MV-4-11 (cell line): Measurements from ENCODE around the gene CTSV.
"Not testable (repeated sequence)": the region's sequence is repeated elsewhere in the genome, so short reads cannot be mapped to it uniquely, and the experiment has no call there.

Experiments
- DNase-seq: peaks from one replicate; lab custom pipeline; 2025; lab: John Stamatoyannopoulos, UW

CTSV gene

GRCh38 chr9:97041898-97042297 lies 3.0 kb upstream of the CTSV start:
- peak; percentile 75 for DNase-seq

- DNase-seq: no peak
Observed at GRCh38 chr9:97039514-97039860, 545 bp upstream of the CTSV start.

DNA sequence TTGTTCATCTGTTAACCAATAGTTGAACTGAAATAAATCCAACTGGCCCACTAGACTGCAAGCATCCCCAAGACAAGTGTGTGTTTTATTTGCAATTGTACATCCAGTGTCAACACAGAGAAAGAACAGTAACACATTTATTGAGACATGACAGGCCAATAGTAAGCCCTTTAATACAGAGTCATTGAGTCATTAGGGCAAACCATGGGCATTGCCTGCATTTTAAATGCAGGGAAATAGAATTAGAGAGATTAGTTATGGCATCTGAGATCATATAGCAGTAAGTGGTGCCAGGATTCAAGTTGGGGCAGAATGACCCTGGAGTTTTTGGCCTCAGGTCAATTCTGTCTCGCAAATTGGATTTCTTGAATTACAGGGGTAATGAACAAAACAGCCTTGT lies 15.4 kb downstream of the CTSV start:
- DNase-seq: not testable (repeated sequence)

DNA sequence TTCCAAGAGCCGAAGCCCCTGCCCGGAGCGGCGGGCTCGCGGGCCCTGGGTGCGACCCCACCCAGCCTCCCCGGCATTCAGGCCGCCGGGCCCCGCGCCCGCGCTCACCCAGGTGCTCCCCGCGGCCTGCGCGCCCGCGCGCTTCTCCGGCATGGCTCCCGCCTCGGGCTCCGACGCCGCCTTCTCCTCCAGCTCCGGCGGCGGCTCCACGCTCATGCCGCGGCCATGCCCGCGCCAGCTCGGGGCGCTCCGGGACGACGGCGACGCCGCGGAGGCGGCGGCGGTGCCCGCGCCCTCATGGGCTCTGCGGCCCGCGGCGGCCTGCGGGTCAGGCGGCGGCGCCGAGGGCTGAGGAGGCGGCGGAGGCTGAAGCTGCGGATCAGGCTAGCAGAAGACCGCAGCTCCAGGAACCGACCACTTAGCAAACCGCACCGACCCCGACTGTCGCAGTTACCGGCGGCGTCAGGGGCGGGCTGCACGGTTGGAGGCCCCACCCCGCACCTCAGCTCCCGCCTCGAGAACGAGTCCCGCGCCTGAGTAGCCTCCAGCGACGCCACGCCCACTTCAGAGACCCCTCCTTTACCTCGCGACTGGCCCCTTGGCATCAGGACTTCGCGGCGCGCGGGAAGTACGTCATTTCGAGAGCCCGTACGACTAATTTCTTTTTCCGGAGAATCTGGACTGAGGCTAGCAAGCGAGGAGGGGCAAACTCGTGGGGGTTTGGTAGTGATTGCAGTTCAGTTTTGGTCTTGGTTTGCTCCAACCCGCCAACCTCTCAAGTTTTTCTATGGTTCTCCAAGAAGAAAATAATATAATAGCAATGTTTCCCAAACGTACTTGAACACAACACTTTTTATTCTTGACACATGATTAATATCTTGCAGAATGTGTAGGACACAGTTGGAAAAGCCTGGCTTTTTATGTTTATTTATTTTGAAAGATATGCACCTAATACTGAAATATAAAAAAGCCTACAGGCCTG lies 25.5 kb downstream of the CTSV start:
- peak; percentile 70 for DNase-seq

- peak; percentile 47 for DNase-seq
Observed at GRCh38 chr9:97012617-97013016, 26.3 kb downstream of the CTSV start.

DNA sequence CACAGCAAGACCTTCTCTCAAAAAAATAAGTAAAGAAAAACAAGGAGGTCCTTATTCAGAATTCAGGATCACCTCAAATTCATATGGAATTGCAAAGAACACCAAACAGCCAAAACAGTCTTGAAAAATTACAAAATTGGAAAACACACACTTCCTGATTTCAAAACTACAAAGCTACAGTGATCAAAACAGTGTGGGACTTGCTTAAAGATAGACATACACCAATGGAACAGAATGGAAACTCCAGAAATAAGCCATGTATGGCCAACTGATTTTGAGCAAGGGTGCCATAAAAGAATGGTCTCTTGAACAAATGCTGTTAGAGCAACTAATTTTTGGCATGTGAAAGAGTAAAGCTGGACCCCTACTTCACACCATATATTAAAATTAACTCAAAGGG lies 36.7 kb downstream of the CTSV start:
- not testable (repeated sequence) for DNase-seq

GRCh38 chr9:97001338-97001737 lies 37.6 kb downstream of the CTSV start:
- not testable (repeated sequence) for DNase-seq

DNA sequence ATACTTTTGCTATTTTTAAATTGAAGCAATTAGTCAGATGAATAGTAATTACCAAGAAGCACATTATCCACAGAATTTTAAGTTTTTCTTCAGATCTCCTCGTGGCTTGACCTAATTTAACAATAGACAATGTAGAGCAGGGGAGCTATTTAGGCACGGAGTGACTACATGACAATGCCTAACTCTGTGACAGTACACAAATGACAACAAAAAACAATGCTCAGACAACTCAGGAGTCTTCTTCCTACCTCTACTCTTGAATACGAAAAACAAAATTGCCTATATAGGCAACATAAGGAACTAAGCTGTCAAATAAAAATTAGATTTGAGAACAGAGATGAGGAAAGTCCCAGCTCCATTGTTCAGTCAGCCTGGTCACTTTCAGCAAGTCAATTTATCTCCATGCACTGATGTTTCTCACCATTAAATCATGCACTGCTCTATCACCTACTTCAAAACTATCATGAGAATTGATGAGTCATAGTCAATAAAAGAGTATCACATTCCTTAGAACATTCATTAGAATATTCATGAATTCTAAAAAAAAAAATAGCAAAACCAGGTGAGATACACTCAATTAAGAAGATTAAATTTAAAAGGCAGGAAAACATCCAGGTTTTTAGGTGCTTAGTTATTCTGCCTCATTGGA lies 38.7 kb downstream of the CTSV start:
- not testable (repeated sequence) for DNase-seq

DNA sequence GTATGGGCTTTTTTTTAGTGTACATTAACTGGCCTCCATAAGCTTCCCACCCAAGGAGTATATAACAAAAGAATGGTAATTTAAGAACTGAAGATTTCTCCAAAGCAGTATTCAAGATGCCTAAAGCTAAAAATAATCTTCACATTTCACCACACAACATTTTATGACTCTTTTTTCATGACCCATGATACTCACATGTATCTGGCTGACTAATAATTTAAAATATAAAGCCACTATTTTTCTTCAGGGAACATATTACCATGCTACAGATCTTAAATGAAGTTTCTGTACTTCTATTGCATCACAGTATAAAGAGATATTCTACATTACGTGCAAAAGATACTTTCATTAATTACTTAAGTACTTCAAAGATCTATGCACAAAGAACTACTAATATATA lies 39.2 kb downstream of the CTSV start:
- DNase-seq: not testable (repeated sequence)

- DNase-seq: not testable (repeated sequence)
Observed at GRCh38 chr9:96997009-96997701, 41.8 kb downstream of the CTSV start.

GRCh38 chr9:96994531-96995016 lies 44.4 kb downstream of the CTSV start:
- not testable (repeated sequence) for DNase-seq

- DNase-seq: not testable (repeated sequence)
Observed at GRCh38 chr9:96992303-96992702, 46.6 kb downstream of the CTSV start.

DNA sequence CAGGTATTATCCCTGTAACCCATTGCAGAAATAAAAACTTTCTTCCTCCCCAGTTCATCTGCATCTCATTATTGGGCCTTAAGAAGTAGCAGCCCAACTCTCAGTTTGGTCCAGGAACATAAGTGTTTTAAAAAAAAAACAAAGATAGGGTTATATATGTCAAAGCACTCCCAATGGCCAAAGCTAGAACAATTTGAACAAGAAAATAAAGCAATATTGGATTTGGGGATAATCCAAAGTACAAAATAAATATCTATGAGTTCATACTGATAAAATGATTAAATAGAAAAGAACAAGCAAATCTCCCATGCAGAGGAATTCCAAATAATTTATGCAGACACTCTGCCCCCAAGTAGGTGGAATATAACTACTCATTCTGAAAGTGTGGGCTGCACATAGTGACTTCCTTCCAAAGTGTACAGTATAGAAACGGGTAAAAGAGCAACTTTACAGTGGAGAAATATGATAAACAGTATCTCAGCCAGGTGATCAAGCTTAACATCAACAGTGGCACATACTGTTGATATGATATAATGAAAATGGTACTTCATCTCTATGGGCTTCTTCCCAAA lies 49.1 kb downstream of the CTSV start:
- DNase-seq: not testable (repeated sequence)

- not testable (repeated sequence) for DNase-seq
Observed at GRCh38 chr9:96984887-96985286, 54.1 kb downstream of the CTSV start.

DNA sequence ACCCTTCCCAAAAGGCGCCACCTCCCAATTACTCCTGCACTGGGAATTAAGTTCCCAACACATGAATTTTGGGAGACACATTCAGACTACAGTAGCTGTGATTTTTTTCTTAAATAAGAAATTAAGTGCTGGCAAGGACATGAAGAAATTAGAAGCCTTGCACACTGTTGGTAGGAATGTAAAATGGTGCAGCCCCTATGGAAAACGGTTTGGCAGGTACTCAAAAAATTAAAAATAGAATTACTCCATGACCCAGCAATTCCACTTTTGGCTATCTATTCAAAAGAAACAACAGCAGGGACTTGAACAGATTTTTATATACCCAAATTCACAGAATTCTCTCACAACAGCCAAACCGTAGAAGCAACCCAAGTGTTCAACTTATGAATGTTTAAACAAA lies 54.8 kb downstream of the CTSV start:
- not testable (repeated sequence) for DNase-seq

DNA sequence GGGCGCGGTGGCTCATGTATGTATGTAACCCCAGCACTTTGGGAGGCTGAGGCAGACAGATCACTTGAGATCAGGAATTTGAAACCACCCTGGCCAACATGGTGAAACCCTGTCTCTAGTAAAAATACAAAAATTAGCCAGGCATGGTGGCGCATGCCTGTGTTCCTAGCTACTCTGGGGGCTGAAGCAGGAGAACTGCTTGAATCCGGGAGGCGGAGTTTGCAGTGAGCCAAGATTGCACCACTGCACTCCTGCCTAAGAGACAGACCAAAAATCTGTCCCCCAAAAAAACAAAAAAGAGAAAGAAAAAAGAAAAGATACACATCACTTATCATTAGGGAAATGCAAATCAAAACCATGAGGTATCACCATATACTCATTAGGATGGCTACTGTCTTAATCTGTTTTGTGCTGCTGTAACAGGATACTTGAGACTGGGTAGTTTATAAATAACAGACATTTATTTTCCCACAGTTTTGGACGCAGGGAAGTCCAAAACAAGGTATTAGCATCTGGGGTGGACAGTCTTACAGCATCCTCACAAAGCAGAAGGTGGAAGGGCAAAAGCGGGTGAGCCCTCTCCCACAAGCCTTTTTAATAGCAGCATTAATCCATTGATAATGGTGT lies 55.3 kb downstream of the CTSV start:
- DNase-seq: not testable (repeated sequence)
